GM06990 (cell line): ENCODE data around the gene CCNQ.

Experiments
- DNase-seq: peaks from one replicate; pipeline ENCODE4 v3.0.0-alpha.2; 2011; ENCODE audit not compliant: insufficient read length; ENCODE audit errors: extremely low read depth
- H3K27me3 ChIP-seq: replicated peaks from 2 replicates; pipeline ENCODE4 v1.6.0; 2011; ENCODE audit warnings: low read length; ENCODE audit not compliant: control insufficient read depth, insufficient read depth
- H3K36me3 ChIP-seq: 2 replicates; pipeline ENCODE4 v1.5.1; 2011; ENCODE audit warnings: low read length; ENCODE audit not compliant: control insufficient read depth, insufficient read depth
- H3K4me3 ChIP-seq: replicated peaks from 2 replicates; pipeline ENCODE4 v1.5.1; 2011; ENCODE audit warnings: low read depth, mild to moderate bottlenecking, control low read depth, low read length
- TF ChIP-seq, protein P1 (sequence below): IDR thresholded peaks from 2 replicates; pipeline ENCODE4 v1.5.1; 2011; ENCODE audit warnings: low read length, control low read depth, mild to moderate bottlenecking, inconsistent platforms; ENCODE audit not compliant: insufficient read depth, poor library complexity, severe bottlenecking

The CCNQ gene

DNA sequence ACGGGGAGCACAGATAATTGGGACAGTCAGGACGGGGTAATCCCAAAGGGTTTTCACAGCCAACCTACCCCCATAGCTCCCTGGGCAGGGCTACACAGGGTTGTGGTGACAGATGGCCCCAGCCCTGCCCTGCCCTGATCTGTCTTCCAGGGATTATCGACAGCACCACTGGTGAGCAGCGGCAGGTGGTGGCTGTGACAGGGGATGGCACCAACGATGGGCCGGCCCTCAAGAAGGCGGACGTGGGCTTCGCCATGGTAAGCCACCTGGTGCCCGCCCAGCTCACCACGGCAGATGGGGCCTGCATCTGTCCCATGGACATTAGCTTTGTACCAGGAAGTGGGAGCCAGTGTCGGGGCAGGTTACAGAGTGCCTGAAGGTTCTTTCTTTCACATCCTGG, 42.2 kb downstream of the CCNQ start:
- TF ChIP-seq, protein P1, sequence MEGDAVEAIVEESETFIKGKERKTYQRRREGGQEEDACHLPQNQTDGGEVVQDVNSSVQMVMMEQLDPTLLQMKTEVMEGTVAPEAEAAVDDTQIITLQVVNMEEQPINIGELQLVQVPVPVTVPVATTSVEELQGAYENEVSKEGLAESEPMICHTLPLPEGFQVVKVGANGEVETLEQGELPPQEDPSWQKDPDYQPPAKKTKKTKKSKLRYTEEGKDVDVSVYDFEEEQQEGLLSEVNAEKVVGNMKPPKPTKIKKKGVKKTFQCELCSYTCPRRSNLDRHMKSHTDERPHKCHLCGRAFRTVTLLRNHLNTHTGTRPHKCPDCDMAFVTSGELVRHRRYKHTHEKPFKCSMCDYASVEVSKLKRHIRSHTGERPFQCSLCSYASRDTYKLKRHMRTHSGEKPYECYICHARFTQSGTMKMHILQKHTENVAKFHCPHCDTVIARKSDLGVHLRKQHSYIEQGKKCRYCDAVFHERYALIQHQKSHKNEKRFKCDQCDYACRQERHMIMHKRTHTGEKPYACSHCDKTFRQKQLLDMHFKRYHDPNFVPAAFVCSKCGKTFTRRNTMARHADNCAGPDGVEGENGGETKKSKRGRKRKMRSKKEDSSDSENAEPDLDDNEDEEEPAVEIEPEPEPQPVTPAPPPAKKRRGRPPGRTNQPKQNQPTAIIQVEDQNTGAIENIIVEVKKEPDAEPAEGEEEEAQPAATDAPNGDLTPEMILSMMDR: no peak
- H3K36me3 ChIP-seq: no peaks in the 10 kb centered on the region
- DNase-seq: no peak
- H3K4me3 ChIP-seq: no peak overlapping the region
- no peaks in the 10 kb centered on the region; the same call in 1 of the 2 replicates for H3K27me3 ChIP-seq

DNA sequence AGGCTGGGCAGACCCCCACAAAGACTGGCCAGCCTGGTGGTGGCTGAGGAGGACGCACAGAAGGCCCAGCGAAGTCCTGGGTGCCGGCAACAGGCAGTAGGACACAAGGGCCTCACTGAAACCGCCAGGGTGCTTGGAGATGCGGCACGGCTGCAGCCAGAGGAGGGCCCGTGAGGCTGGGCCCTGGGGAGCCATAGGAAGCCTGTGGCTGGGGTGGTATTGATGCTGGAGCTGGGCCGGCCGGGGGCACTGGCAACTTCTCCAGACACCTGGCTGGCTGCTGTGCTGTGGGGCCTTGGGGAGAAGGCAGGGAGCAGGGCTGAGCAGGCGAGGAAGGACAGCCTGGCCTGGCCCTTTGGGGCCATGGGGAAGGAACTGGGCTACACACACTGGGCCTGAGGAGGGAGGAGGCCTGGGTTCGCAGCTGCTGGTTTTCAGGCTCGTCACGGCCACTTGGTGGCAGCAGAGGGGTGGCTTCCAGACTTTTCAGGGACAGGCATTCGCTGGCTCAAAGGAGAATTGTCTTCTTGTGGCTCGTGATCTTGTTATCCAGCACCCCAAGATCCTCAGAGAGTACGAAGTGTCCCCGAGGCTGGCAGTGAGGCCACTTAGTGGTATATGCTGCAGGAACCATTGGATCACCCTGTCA, 44.3 kb downstream of the CCNQ start:
- TF ChIP-seq, protein P1: peak; percentile 78
- Histone ChIP-seq H3K36me3 (no peaks in the 10 kb centered on the region), H3K27me3 (no peaks in the 10 kb centered on the region; the same call in 1 of the 2 replicates), H3K4me3 (no peak overlapping the region)
- DNase-seq: peak; percentile 30

DNA sequence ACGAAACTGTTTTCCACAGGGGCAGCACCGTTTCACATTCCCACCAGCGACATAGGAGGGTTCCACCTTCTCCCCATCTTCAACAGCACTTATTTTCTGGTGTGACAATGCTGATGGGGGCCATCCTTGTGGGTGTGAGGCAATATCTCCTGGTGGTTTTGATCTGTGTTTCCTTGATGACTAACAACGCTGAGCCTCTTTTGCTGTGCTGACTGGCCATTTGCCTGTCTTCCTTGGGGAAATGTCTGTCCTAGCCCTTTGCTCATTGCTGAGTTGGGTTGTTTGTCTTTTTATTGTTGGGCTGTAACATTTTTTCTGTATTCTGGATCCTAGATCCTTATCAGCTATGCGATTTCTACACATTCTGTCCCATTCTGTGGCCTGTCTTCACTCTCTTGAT, 47.8 kb downstream of the CCNQ start:
- TF ChIP-seq, protein P1: no peak
- DNase-seq: no peak

DNA sequence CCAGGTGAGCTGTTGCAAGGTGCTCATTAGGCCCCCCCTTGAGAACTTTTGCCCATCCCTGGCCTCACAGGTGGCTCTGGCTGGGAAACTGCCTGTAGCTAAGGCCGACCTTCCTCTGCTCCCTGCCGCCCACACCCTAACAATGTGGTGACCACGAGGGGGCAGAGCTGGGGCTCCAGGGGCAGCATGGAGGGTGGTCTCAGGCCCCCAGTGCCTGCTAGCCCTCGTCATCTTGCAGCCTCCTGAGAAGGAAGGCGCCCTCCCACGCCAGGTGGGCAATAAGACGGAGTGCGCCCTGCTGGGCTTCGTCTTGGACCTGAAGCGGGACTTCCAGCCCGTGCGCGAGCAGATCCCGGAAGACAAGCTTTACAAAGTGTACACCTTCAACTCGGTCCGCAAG, 49.1 kb downstream of the CCNQ start:
- Histone ChIP-seq H3K4me3 (no peak overlapping the region), H3K27me3 (no peaks in the 10 kb centered on the region; the same call in 1 of the 2 replicates), H3K36me3 (no peaks in the 10 kb centered on the region)
- no peak for DNase-seq
- TF ChIP-seq, protein P1: peak; percentile 24

More for the DNA sequence above, 47.8 kb downstream of the CCNQ start:
- no peak overlapping the region for H3K4me3 ChIP-seq
- no peaks in the 10 kb centered on the region; the same call in 1 of the 2 replicates for H3K27me3 ChIP-seq
- H3K36me3 ChIP-seq: no peaks in the 10 kb centered on the region

DNA sequence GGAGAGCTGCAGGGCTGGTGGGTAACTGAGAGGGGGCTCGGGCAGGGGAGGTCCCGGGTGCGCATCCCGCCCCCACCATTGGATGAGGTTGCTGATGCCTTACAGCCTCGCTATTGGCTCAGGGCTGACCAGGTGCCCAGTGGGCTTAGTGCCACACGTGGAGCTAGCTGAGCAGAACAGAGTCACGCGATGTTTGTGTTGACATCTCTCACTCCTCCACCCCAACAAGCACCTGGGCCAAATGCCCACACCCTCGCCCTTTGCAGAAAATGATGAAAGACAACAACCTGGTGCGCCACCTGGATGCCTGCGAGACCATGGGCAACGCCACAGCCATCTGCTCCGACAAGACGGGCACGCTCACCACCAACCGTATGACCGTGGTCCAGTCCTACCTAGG, 49.7 kb downstream of the CCNQ start:
- H3K27me3 ChIP-seq: no peaks in the 10 kb centered on the region; the same call in 1 of the 2 replicates

More for the DNA sequence above, 49.7 kb downstream of the CCNQ start:
- TF ChIP-seq, protein P1: no peak
- H3K4me3 ChIP-seq: no peak overlapping the region
- H3K36me3 ChIP-seq: no peaks in the 10 kb centered on the region
- no peak for DNase-seq
